GM19025 (cell line): ENCODE results near the gene APC.
"Not testable (repeated sequence)": the region's sequence is repeated elsewhere in the genome, so short reads cannot be mapped to it uniquely, and the experiment has no call there.

Source experiments
- ATAC-seq: cut with Tn5 transposase; IDR thresholded peaks from one replicate; pipeline ENCODE4 v1.9.1; 2021; ENCODE audit warnings: mild to moderate bottlenecking, low read depth, moderate library complexity; ENCODE audit not compliant: unreplicated experiment

Gene APC

GRCh38 chr5:112847306-112847705 is 109.6 kb downstream of the APC start:
- no peak for ATAC-seq

GRCh38 chr5:112848116-112848811 is 110.6 kb downstream of the APC start:
- peak; percentile 97 for ATAC-seq

GRCh38 chr5:112849912-112850311 is 112.2 kb downstream of the APC start:
- no peak for ATAC-seq

GRCh38 chr5:112854651-112855050 is 117.0 kb downstream of the APC start:
- ATAC-seq = no peak

DNA sequence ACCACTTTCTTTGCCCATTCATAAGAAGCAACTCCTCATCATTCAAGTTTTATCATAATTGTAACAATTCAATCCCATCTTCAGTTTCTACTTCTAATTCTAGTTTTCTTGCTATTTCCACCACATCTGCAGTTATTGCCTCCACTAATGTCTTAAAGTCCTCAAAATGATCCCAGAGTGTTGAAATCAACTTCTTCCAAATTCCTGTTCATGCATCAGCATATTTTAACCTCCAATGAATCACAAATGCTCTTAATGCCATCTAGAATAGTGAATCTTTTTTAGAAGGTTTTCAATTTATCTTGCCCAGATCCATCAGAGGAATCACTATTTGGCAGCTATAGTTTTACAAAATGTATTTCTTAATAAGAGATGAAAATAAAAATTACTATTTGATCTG is 120.2 kb downstream of the APC start:
- ATAC-seq = no peak

DNA sequence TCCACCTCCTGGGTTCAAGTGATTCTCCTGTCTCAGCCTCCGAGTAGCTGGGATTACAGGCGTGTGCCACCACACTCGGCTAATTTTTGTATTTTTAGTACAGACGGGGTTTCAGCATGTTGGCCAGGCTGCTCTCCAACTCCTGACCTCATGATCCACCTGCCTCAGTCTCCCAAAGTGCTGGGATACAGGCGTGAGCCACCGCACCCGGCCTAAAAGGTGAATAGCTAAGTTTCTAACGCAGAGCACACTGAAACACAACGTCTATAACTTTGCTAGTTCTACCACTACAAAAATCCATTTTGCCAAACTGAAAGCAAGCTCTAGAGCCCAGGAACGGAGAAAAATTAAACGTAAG is 122.9 kb downstream of the APC start:
- ATAC-seq = not testable (repeated sequence)

DNA sequence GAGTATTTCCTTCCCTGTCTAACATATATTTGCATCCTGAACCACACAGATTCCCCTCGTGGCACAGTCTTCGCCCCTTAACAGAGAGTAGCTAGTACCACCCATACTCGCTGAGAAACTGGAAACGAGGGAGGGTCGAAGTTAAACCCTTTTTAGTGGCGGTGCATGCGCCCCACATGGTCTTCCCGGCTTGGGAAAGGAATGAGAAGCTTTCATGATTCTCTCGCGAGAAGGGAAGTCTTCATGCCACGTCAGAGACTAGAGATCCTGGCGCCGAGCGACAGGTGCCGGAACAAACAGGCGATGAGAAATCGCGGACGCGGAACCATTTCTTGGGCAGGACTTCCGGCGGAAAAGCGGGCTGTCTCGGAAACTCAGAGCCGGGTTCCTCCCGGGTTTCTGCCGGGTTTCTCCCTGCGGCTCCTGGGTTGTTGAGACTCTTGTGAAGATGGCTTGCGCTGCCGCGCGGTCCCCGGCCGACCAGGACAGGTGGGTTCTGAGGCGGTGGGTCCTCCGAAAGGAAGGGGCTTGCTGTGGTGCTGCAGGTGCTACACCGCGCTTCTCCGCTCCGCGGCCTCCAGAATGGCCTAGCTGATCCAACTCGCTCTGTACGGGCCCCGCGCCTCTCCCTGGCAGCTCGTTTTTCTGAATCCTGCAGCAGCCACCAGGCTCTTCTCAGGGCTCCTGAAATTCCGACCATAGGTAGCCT is 123.4 kb downstream of the APC start, which contains the start of gene SRP19:
Gene SRP19 (plus strand): TSS at position 359 of the 709 bp plus-strand sequence. CDS start 90 bp downstream, at position 449.
- ATAC-seq = peak; percentile 98

GRCh38 chr5:112861638-112861985 is 123.9 kb downstream of the APC start:
- ATAC-seq = no peak

- ATAC-seq = no peak
Observed at GRCh38 chr5:112862085-112862484, 124.4 kb downstream of the APC start.

DNA sequence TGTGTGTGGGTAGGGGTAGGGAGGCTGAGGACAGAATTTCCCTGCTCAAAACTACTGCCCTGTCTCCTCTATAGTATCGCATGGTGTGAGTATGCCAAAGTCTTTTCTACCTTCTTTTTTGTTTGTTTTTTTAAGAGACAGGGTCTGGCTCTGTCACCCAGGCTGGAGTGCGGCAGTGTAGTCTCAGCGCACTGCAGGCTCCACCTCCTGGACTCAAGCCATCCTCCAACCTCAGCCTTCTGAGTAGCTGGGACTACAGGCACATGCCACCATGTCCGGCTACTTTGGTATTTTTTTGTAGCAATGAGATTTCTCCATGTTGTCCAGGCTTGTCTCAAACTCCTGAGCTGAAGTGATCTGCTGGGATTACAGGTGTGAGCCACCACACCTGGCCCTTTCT is 125.9 kb downstream of the APC start:
- no peak for ATAC-seq

DNA sequence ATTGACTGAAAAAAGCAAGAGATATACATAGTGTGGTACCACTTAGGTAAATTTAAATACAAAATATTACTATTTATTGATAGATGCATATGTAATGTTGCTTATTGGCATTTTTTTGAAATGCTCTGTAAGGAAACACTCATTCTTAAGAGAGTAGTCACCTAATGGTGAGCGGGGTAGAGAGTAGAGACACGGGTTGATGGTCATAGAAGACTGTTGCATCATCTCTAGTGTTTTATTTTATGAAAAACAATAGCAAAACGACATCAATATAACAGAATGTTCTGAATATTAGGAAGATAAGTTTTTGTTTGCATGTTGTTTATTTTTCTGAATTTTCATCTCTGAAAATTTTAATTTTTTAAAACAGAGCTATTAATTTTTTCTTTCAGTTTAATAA is 127.4 kb downstream of the APC start:
- ATAC-seq = no peak

DNA sequence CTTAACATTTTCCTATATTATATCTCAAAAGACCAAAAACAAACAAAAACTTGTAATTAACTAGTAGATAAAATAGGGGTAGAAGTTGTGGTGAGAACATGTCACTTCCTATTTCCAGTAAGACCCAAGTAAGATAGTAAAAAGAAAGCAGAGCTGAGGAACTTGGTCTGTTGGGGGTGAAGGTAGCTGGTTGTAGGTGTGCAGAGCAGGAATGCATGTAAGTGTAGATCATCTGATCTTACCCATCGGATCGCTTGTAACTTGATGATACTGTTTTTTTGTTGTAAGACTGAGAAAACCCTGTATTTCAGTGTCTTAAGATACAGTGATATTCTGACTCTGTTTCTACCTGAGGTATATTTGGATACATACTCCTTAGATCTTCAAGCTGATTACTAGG is 129.1 kb downstream of the APC start:
- no peak for ATAC-seq

GRCh38 chr5:112867411-112867810 is 129.7 kb downstream of the APC start:
- no peak for ATAC-seq

GRCh38 chr5:112869948-112870347 is 132.3 kb downstream of the APC start:
- ATAC-seq = no peak

DNA sequence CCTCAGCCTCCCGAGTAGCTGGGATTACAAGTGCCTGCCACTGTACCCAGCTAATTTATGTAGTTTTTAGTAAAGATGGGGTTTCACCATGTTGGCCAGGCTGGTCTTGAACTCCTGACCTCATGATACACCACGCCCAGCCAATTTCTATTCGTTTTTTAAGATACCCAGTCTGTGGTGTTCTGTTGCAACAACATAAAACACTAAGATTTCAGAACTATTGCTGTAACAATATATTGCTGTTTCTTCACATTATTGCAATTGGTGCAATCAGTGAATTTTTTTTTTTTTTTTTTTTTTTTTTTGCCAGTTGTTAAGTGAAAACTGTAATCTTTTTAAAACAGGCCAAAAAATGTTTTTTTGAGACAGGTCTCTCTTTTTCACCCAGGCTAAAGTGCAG is 133.3 kb downstream of the APC start:
- no peak for ATAC-seq

GRCh38 chr5:112876362-112876761 is 138.7 kb downstream of the APC start:
- ATAC-seq = no peak

GRCh38 chr5:112878101-112878500 is 140.4 kb downstream of the APC start:
- no peak for ATAC-seq

GRCh38 chr5:112878760-112879159 is 141.1 kb downstream of the APC start:
- ATAC-seq = no peak

- ATAC-seq = no peak
Observed at GRCh38 chr5:112880219-112880964, 142.7 kb downstream of the APC start.

GRCh38 chr5:112883192-112883591 is 145.5 kb downstream of the APC start:
- no peak for ATAC-seq

DNA sequence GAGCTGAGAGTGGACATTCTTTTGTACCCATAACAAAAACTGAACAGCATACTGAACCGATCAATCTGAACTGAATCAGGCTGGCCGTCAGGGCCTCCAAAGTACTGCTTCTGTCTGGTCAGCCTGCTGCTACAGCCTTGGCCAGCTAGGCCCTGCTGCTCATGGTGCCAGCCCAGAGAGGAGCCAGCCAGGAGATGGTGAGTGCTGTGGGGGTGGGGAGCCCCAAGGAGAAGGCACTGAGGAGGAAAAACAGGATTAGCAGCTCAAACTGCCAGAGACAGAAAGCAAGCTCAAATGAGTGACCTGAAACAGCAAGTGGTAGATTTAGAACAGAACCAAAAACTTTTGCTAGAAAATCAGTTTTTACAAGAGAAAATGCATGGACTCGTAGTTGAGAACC is 147.3 kb downstream of the APC start:
- ATAC-seq = no peak

GRCh38 chr5:112886975-112887374 is 149.3 kb downstream of the APC start:
- no peak for ATAC-seq
